HepG2 (cell line): ENCODE measurements around the gene ADPRS. TPM values are rescaled to one million over a fixed set of nuclear protein-coding genes. Genes with fewer than 3 reads are reported as not detected.

Source experiments
- BCLAF1 ChIP-seq: fragments of 450-650 bp; IDR thresholded peaks from 2 replicates; pipeline ENCODE4 v1.6.1; 2017; ENCODE audit warnings: mild to moderate bottlenecking
- CBX1 ChIP-seq: IDR thresholded peaks from one replicate; pipeline ENCODE4 v1.6.1; 2016; ENCODE audit warnings: antibody characterized with exemption, low read depth
- GABPA ChIP-seq, 2 experiments: IDR thresholded peaks; 2 replicates each; pipeline ENCODE4 v1.6.1; 2011 to 2016; ENCODE audit warnings: low read depth in 2 of 2, low read length in 1 of 2, missing biosample characterization in 1 of 2, missing genetic modification characterization in 1 of 2
- GMEB1 ChIP-seq: sonication (generic); formaldehyde crosslinking; IDR thresholded peaks from 2 replicates; pipeline ENCODE4 v1.5.1; 2020; ENCODE audit warnings: missing genetic modification reagents, mild to moderate bottlenecking, borderline replicate concordance
- HOXA7 ChIP-seq: sonication (generic); formaldehyde crosslinking; IDR thresholded peaks from 2 replicates; pipeline ENCODE4 v1.8.1; 2022; ENCODE audit warnings: mild to moderate bottlenecking, missing genetic modification reagents, moderate library complexity
- HOXA9 ChIP-seq: sonication (generic); formaldehyde crosslinking; IDR thresholded peaks from 2 replicates; pipeline ENCODE4 v1.8.1; 2022; ENCODE audit warnings: missing genetic modification reagents, mild to moderate bottlenecking, moderate library complexity, borderline replicate concordance
- MEF2D ChIP-seq: sonication (generic); formaldehyde crosslinking; IDR thresholded peaks from 2 replicates; pipeline ENCODE4 v1.5.1; 2020; ENCODE audit warnings: mild to moderate bottlenecking, missing genetic modification reagents
- NFRKB ChIP-seq: fragments of 450-650 bp; IDR thresholded peaks from 2 replicates; pipeline ENCODE4 v1.6.1; 2017
- PHF20 ChIP-seq: sonication (generic); formaldehyde crosslinking; IDR thresholded peaks from 2 replicates; pipeline ENCODE4 v1.5.0; 2020; ENCODE audit warnings: mild to moderate bottlenecking, missing genetic modification reagents
- TCF7 ChIP-seq: sonication (generic); IDR thresholded peaks from 2 replicates; pipeline ENCODE4 v1.6.1; 2016; ENCODE audit warnings: antibody characterized with exemption, low read depth
- ZBTB3 ChIP-seq: sonication (generic); formaldehyde crosslinking; IDR thresholded peaks from 2 replicates; pipeline ENCODE4 v1.4.0; 2020; ENCODE audit warnings: low read depth, mild to moderate bottlenecking, moderate library complexity, missing genetic modification reagents, borderline replicate concordance
- ZNF407 ChIP-seq: sonication (generic); formaldehyde crosslinking; IDR thresholded peaks from one replicate; pipeline ENCODE4 v1.5.1; 2020; ENCODE audit warnings: mild to moderate bottlenecking, missing genetic modification reagents; ENCODE audit errors: not compliant biosample characterization
- ZNF704 ChIP-seq: sonication (generic); formaldehyde crosslinking; IDR thresholded peaks from 2 replicates; pipeline ENCODE4 v1.8.1; 2023; ENCODE audit warnings: mild to moderate bottlenecking, inconsistent platforms, moderate library complexity, missing genetic modification reagents, borderline replicate concordance
- ZNF713 ChIP-seq: sonication (generic); formaldehyde crosslinking; IDR thresholded peaks from 2 replicates; pipeline ENCODE4 v1.4.0; 2020; ENCODE audit warnings: mild to moderate bottlenecking, missing genetic modification reagents
- polyA plus RNA-seq, 8 experiments: library from polyadenylated mRNA; depleted of rRNA in 3 of 8; stranded (reverse) in 7 of 8; unstranded in 1 of 8; fragments of >200 nt; fragmentation: Illumina TruSeq in 4 of 8; extraction: Trizol in 4 of 8; gene quantifications; 2 replicates each; pipeline versions ENCODE4 v1.2.1 to v1.2.3, GENCODE V29; 2011 to 2016; ENCODE audit warnings: low read depth in 4 of 8, missing spikeins in 1 of 8, mixed read lengths in 1 of 8; ENCODE audit not compliant: insufficient read depth in 1 of 8
- total RNA-seq, 5 experiments: library from RNA; depleted of rRNA; stranded (reverse); fragments of >200 nt; fragmentation: Illumina TruSeq; extraction: Trizol; gene quantifications; 2 replicates each; pipeline ENCODE4 v1.2.3, GENCODE V29; 2016; ENCODE audit warnings: low read depth in 1 of 5

Gene ADPRS
- total and polyA plus RNA-seq, 2 of the 13 experiments (the other 11 are each of a cell fraction or from before 2014, with no cell fraction given) = 30.6 to 36.4 TPM

GRCh38 chr1:36088577-36089392 is at the start of gene ADPRS (continued):
- TF ChIP-seq ZNF407 = peak; percentile 81
- peak; percentile 91 for TF ChIP-seq GMEB1
- TF ChIP-seq ZNF704 = peak; percentile 80; the same call in 1 of the 2 replicates
- no peak for TF ChIP-seq HOXA7 (CRISPR knock-in tag)
- TF ChIP-seq GABPA (IDR thresholded peaks at IDR 0.05; ENCODE audit: low read depth, low read length) = peak; percentile 99
- TF ChIP-seq GABPA (CRISPR knock-in tag; IDR thresholded peaks at IDR 0.05; ENCODE audit: low read depth) = peak; percentile 89
- no peak for TF ChIP-seq BCLAF1
- no peak for TF ChIP-seq TCF7
- no peak for TF ChIP-seq NFRKB
- TF ChIP-seq MEF2D = 0 out of 2 replicates have a peak, but pooled peaks have one; percentile 17
- peak; percentile 99 for TF ChIP-seq PHF20 (CRISPR knock-in tag)
- peak; percentile 80 for TF ChIP-seq CBX1
- TF ChIP-seq ZBTB3 (CRISPR knock-in tag) = 0 out of 2 replicates have a peak, but pooled peaks have one; percentile 16
- TF ChIP-seq HOXA9 (CRISPR knock-in tag) = no peak; the same call in 1 of the 2 replicates
- TF ChIP-seq ZNF713 (CRISPR knock-in tag) = peak; percentile 99
